CD4-positive, alpha-beta T cell treated with Interleukin-12 subunit alpha and Interleukin-12 subunit beta, for 1 hour (primary cell): Measurements from ENCODE around the gene ASPG.

ENCODE experiments used
- DNase-seq: peaks from one replicate; pipeline ENCODE4 v3.0.0-alpha.2; 2020

ASPG gene

DNA sequence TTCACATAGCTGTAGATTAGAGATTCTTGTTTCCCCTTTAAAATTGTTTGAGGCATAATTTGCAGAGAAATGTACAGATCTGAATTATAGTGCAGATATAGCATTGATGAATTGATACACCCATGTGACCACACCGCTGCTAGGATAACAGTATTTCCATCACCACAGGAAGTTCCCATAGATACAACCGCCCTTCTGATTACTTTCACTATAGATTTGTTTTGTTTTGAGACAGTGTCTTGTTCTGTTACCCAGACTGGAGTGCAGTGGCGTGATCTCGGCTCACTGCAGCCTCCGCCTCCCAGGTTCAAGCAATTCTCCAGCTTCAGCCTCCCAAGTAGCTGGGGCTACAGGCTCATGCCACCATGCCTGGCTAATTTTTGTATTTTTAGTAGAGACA is 8.8 kb upstream of the ASPG start:
- peak; percentile 17 for DNase-seq

DNA sequence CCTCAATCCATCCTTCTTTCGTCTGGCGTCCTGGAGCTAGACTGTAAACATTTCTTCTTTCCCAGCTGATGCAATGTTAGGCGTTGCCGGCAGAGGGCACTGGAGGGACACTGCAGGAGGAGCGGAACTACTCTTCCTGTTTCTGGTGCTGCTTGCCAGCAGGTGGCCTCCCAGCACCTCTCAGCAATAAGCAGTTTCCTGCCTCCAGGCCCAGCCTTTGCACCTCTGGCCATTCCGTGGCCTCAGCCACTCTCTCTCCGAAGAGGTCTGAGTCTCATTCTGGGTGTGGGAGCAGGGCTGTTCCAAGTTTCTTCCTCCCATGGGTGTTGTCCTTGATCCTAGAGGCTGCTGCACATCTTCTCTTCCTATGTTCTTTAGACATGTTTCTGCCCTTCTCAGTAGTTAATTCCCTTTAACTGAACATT is 7.5 kb upstream of the ASPG start:
- DNase-seq: peak; percentile 87

DNA sequence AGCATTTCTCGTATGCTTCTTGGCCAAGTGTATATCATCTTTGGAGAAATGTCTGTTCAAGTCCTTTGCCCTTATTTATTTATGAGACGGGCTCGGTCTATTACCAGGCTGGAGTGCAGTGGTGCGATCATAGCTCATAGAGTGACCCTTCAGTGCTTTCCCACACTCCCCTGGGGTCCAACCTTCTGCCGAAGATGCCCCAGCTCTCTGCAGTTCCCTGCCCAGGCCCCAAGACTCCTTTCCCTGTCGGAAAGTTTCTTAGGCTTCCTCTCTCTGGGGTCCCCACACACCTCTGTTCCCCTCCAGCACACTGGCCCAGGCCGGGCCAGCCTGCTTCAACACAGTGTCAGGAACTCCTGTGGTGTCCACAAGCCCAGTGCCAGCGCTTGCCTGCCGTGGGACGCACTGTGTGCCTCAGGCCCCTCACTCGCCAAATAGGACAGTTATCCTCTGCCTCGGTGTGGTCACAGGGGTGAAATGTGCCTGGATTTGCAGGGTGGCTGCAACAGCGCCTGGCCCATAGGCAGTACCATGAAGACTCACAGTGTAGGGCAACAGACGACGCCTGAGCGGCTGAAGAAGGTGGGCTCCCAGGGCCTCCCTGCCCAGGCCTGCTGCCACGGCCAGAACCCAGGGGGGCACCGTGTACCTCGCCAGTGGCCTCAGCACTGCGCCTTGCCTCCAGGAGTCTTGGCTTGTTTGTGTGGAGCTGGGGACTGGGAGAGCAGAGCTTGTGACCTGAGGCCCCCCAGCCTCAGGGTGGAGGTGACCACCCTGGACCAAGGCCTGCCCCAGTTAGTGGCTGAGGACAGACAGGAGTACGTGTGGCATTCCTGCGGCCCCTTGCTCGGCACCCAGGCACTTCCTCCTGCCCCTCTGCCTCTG is 4.9 kb upstream of the ASPG start:
- DNase-seq: no peak

DNA sequence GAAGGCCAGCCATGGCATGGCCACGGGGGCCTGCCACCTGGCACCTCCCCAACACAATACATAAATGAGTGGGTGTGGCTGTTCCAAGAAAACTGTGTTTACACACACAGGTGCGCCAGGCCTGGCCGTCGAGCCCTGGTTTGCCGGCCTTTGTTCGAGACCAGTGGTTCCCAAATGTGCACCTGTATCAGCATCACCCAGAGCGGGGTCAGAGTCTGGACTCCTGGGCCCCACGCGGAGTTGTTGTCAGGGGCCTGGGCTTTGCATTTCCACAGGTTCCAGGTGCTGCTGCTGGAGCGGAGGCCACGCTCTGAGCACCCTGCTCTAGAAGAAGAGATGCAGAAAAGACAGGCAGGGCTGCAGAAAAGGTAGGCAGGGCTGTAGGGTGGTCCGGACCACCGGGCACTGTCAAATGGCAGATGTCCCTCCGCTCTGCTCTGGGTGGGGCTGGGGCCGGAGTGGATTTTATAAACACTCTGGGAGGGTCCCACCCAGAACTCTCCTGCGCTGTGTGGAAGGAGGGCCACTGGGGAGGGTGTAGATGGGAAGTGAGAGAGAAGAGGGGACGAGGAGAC is 4.2 kb upstream of the ASPG start:
- no peak for DNase-seq

DNA sequence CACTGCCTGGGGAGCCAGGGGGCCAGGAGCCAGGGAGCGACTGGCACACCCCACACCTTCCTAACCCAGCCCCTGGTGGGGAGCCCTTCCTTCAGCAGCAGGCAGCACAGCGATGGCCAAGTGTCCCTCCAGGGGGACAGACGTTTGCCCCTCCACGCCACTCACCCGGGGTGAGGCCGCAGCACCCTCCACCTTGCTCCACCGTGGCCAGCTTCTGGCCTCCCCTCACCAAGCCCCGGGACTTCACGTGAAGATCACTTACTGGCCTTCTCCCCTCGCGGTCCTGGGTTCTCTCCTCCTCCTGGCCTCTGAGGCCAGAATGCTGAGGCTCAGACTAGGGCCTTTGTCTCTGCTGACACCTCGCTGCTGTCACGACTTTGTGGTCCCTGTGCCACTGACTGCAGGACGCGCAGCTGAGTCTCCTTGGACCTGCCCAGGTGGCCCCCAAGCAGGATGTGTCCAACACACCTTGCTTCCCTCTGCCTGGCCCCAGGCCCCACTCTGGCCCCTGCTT is 3.5 kb upstream of the ASPG start:
- no peak for DNase-seq

- DNase-seq: no peak
These were observed 2.7 kb upstream of the ASPG start for GRCh38 chr14:104082807-104083206.

- no peak for DNase-seq
These were observed 1.1 kb upstream of the ASPG start for GRCh38 chr14:104084251-104085002.

DNA sequence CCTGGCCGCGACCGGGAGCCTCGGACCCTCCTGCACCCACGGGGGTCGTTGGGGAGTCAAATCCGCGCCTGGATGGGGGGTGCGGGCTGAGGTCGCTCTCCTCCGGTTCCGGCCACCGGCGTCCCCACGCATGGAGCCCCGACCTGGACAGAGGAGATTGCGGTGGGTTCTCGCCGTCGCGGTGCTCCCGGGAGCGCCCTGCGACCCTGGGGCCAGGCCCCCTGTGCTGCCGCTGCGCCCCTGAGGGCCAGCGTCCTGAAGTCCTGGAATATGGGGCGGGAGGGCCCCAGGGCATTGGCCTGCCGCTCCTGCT is 345 bp downstream of the ASPG start:
- no peak for DNase-seq

GRCh38 chr14:104086210-104086660 is 735 bp downstream of the ASPG start:
- no peak for DNase-seq

DNA sequence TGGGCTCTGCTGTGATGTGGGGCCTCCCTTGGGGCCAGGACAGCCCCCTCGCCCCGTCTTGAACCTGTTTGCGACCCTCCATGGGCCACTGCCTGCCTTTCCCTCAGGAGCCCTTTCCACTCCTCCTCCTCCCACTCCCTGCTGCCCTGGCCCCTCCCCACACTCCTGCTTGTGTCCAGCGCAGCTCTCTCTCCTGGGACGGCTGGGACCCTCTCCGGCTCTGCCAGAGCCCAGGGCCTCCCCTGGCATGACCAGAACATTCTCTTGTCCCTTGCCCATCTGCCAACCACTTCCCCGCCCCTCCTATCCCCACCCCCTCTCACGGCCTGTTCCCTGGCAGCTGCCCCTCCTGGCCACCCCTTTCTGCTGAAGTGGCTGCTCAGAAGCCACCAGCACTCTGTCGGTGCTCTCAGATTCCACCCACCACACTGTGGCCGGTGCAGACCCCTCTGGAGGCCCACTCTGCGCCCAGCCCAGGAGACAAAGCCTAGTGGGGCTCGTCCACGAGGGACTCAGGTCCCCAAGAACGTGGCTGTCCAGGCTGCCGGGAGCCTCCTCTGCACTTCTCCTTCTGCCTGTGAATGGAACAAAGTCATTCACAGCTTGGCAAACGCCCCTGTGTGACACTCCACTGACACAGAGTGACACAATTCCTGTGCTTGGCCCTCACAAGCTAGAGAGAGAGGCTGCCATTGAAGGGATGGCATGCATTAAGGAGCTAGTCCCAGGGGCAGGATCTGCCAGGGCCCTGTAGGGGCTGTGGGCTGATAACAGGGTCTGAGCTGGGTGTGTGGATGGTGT is 1.4 kb downstream of the ASPG start:
- no peak for DNase-seq

DNA sequence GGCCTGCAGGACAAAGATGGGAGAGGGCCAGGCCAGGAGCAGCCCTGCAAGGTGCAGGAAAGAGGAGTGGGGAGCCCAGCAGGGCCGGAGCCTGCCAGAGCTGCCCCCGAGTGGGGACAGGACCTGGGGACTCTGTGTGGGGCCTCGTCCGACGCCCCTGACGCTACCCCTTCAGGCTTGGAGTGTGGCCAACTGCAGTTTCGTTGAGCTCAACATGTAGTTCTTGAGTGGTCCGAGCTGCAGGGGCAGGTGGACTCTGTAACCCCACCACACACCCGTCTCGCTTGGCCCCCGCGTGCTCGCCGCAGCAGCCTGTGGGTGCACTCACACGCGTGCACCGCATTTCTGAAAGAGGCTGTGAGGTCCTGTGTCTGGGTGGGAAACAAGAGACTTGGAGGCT is 2.0 kb downstream of the ASPG start:
- DNase-seq: no peak

DNA sequence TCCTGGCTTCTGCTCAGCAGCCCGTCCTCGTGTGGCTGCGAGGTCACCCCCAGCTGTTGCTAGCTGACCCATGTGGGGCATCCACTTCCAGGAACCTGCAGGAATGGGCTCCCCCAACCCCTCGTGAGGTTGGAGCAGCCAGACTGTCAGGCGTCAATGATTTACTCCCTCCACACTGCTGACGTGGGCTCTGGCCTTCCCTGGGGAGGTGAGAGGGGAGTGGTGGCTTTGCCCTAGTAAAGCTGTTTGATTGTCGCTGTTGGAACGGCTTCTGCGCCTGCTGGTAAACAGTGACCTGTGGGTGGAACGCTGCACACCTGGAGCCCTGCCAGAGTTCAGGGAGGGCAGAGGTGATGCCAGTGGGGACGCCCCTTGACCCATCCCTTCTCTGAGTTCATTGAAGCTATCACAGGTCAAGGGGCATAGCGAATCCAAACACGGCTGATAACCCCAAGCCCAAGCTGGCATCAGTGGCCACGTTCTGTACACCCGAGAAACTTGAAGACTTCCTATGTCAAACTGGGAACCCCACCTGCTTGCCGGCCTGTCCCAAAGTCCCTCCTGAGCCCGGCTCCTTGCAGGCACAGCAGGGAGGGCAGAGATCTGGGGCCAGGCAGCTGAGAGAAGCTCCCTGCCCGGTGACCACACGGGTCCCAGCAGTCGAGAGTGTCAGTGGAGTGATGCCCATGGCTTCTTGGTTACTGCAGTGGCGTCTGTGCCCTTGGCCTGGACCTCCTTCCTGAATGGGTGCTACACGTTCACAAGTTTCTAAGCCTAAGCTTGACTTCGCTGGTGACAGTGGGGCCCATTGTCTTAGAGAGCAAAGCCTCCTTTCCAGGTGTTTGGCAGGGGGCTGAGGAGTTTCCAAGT is 2.7 kb downstream of the ASPG start:
- DNase-seq: no peak

- DNase-seq: no peak
These were observed 4.7 kb downstream of the ASPG start for GRCh38 chr14:104090071-104090748.

DNA sequence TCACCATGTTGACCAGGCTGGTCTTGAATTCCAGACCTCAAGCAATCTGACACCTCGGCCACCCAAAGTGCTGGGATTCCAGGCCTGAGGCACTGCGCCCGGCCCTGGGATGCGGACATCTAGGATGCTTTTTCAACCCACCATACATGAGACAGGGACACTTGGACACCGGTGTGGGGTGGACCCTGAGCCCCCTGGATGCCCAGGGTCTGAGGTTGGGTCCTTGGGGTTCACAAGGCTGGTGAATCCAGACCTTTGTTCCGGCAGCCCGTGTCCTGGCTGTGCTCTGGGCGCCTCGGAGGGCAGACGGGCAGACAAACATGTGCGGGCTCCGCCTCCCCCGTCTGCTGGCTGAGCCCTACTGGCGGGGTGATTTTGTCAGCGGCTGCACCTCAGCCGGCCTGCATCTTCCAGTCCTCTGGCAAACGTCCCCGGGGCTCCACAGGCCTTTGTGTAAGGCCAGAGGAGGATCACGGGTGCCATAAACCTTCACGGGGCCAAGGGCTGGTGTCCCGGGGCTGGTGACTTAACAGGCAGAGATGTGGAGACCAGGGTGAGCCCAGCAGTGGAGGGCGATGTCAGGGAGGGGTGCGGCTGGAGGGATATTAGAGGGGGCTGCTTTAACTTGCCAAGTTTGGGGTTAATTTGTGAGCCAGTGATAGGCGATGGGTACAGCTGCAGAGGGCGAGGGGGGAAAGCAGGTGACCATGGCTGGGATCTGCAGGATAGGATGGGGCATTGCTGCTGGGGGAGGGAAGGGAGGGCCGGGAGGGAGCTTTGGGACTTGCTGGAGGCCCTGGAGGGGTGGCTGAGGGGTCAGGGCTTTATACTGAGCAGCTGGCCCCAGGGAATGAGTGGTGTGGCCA is 5.8 kb downstream of the ASPG start:
- DNase-seq: no peak

DNA sequence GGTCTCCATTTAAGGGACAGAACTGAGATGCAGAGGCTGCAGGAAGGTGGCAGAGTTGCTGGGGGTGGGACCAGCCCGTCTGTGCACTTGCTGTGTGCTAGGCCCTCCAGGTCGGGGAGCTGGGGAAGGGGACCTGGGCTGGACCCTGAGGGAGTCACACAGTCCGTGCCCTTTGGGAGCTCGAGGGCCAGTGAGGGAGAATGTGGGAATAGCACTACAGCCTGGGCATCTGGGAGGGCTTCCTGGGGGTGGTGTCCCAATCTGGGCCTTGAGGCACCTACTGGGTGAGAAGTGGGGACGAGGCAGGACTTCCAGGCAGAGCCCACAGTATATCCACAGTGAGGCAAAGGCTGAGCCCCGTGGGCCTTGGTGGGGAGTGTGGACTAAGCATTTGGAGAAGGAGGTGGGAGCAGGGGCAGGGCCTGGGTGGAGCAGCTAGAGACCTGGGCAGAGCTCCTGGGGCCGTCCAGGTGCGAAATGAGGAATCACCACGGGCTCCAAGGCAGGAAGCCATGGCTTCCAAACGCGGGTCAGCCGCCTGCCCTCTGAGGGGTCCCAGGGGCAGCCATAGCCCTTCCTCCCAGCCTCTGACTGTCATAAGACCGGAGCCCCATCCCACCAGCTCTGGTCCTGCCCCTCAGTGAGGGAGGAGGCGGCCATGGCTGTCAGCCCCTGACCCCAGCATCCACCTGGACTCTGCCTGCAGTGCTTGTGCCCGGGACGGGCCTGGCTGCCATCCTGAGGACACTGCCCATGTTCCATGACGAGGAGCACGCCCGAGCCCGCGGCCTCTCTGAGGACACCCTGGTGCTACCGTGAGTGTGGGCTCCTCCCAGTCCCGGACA is 6.6 kb downstream of the ASPG start:
- no peak for DNase-seq

DNA sequence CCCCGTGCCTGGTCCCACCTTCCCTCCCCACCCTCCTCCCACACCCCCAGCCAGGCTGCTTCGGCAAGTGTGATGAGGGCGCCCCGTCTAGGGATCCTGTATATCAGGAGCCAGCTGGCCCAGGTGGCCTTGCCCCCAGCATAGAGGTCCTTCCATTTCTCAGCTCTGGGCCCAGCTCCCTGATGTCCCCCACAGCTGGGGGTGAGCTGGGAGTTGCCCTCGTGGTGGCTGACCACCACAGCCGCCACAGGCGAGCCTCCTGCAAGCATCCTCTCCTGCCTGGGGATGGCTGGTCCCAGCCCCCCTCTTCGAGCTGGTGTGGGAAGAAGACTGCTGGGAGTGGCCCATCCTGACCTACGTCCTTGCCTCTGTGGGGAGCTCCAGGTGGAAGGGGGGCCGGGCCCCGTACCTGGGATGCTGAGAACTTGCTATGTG is 7.4 kb downstream of the ASPG start:
- no peak for DNase-seq

- peak; percentile 20 for DNase-seq
These were observed 8.0 kb downstream of the ASPG start for GRCh38 chr14:104093366-104094055.

DNA sequence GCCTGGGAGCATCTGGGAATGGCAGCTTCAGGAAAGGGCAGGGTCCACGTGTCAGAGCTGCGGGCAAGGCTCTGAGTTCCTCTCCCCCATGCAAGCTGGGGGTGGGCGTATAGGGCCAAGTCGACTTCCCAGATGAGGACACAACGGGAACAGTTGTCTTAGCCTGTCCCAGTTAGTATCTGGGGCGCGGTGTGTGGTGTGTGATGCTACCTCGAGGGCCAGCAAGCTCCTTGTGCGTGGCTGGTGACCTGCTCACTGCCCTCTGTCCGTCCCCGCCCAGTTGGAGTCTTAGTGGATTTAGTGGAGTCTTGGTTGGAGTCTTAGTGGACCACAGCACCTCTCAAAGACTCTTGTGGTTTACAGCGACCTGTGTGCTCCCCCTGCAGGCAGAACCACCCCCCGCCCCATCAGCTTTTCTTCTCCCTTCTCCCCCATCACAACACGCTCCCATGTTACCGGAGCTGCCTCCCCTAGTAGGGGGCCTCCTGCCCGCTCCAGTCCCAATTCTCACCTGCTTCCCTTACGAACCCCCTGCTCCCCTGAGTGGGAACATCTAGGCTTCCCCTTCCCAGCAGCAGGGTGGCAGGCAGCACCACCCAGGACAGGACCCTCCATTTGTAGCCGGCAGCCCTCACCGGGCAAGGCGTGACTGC is 8.7 kb downstream of the ASPG start:
- no peak for DNase-seq
